H7 (cell line): ENCODE measurements around the gene C1QTNF12. TPM values are rescaled to one million over a fixed set of nuclear protein-coding genes. Genes with fewer than 3 reads are reported as not detected.
A peak's percentile ranks its signal among the peaks of the same experiment; 100 is the strongest.

Experiments used
- DNase-seq: peaks from one replicate; pipeline ENCODE4 v3.0.0; 2012
- H3K27me3 ChIP-seq: 2 replicates; pipeline ENCODE4 v1.6.0; 2011; ENCODE audit warnings: mild to moderate bottlenecking, low read length; ENCODE audit not compliant: control insufficient read depth, insufficient read depth
- H3K36me3 ChIP-seq: replicated peaks from 2 replicates; pipeline ENCODE4 v1.5.1; 2011; ENCODE audit warnings: low read length; ENCODE audit not compliant: control insufficient read depth, insufficient read depth
- H3K4me3 ChIP-seq: 2 replicates; pipeline ENCODE4 v1.5.1; 2011; ENCODE audit warnings: low read depth, mild to moderate bottlenecking, control low read depth, low read length, moderate library complexity; ENCODE audit not compliant: insufficient read depth
- total RNA-seq: library from RNA; depleted of rRNA; stranded (reverse); fragments of >200 nt; shearing (Covaris generic); gene quantifications from 2 replicates; pipeline ENCODE4 v1.2.3, GENCODE V29; 2014

The C1QTNF12 gene
- total RNA-seq, 1 experiment from 2014 or later, result 3.6 TPM

GRCh38 chr1:1213345-1214265, 32.9 kb downstream of the C1QTNF12 start, which contains the start of gene TNFRSF4:
TSS of gene TNFRSF4 (minus strand) at chr1:1214153. CDS start at chr1:1214127, 26 bp downstream.
- Histone ChIP-seq H3K27me3 (no peaks in the 10 kb centered on the region), H3K4me3 (no peak within 1 kb of the TSS), H3K36me3 (no peaks in the 10 kb centered on the region; the same call in none of the 2 replicates)
- peak; percentile 95 for DNase-seq

GRCh38 chr1:1212780-1213344, 33.7 kb downstream of the C1QTNF12 start:
- Histone ChIP-seq H3K4me3 (no peak overlapping the region), H3K27me3 (no peaks in the 10 kb centered on the region), H3K36me3 (no peaks in the 10 kb centered on the region; the same call in none of the 2 replicates)
- peak; percentile 71 for DNase-seq

GRCh38 chr1:1211541-1212441, 34.7 kb downstream of the C1QTNF12 start:
- no peak overlapping the region for H3K4me3 ChIP-seq
- DNase-seq, result peak; percentile 70
- no peaks in the 10 kb centered on the region for H3K36me3 ChIP-seq

GRCh38 chr1:1210726-1211540, 35.6 kb downstream of the C1QTNF12 start:
- Histone ChIP-seq H3K4me3 (no peak overlapping the region), H3K36me3 (no peaks in the 10 kb centered on the region), H3K27me3 (peaks cover 3% of the 10 kb centered on the region; the same call in 1 of the 2 replicates)
- peak; percentile 71 for DNase-seq

More at GRCh38 chr1:1211541-1212441, 34.7 kb downstream of the C1QTNF12 start:
- H3K27me3 ChIP-seq, result peaks cover under 1% of the 10 kb centered on the region; the same call in 1 of the 2 replicates

- no peaks in the 10 kb centered on the region for H3K36me3 ChIP-seq
- H3K4me3 ChIP-seq, result no peak overlapping the region
- peaks cover 3% of the 10 kb centered on the region; the same call in 1 of the 2 replicates for H3K27me3 ChIP-seq
- DNase-seq, result peak; percentile 78
Observed at GRCh38 chr1:1208713-1209433, 37.6 kb downstream of the C1QTNF12 start.

GRCh38 chr1:1207571-1207892, 39.0 kb downstream of the C1QTNF12 start:
- Histone ChIP-seq H3K4me3 (no peak overlapping the region), H3K27me3 (peaks cover 3% of the 10 kb centered on the region; the same call in 1 of the 2 replicates), H3K36me3 (no peaks in the 10 kb centered on the region)
- DNase-seq, result peak; percentile 68

- peak; percentile 83 for DNase-seq
- no peak overlapping the region for H3K4me3 ChIP-seq
- H3K27me3 ChIP-seq, result peaks cover 3% of the 10 kb centered on the region; the same call in 1 of the 2 replicates
- H3K36me3 ChIP-seq, result no peaks in the 10 kb centered on the region
Observed at GRCh38 chr1:1206966-1207531, 39.5 kb downstream of the C1QTNF12 start.

- Histone ChIP-seq H3K36me3 (no peaks in the 10 kb centered on the region), H3K4me3 (peak within 1 kb of the TSS; percentile 3; the same call in 1 of the 2 replicates), H3K27me3 (peaks cover 5% of the 10 kb centered on the region)
- peak; percentile 92 for DNase-seq
Observed at GRCh38 chr1:1206376-1206965, 40.1 kb downstream of the C1QTNF12 start, which contains the start of gene TNFRSF18. TSS of gene TNFRSF18 (minus strand) at chr1:1206592. CDS start at chr1:1206571, 21 bp downstream.

GRCh38 chr1:1205769-1206375, 40.6 kb downstream of the C1QTNF12 start:
- Histone ChIP-seq H3K27me3 (peaks cover 5% of the 10 kb centered on the region), H3K4me3 (no peak overlapping the region; the same call in 1 of the 2 replicates), H3K36me3 (no peaks in the 10 kb centered on the region)
- peak; percentile 86 for DNase-seq

GRCh38 chr1:1204998-1205768, 41.3 kb downstream of the C1QTNF12 start:
- no peak overlapping the region for H3K4me3 ChIP-seq
- no peaks in the 10 kb centered on the region for H3K36me3 ChIP-seq
- peak; percentile 69 for DNase-seq
- peaks cover 5% of the 10 kb centered on the region for H3K27me3 ChIP-seq

- peak; percentile 57 for DNase-seq
- Histone ChIP-seq H3K36me3 (no peaks in the 10 kb centered on the region), H3K27me3 (peaks cover 5% of the 10 kb centered on the region), H3K4me3 (no peak overlapping the region)
Observed at GRCh38 chr1:1204425-1204920, 42.0 kb downstream of the C1QTNF12 start.
